Stimulated activated naive CD4-positive, alpha-beta T cell (primary cell): ENCODE data around the gene FANCL.
"Not testable (repeated sequence)": the region's sequence is repeated elsewhere in the genome, so short reads cannot be mapped to it uniquely, and the experiment has no call there.

Experiments used
- DNase-seq, 6 experiments: peaks; one replicate each; lab custom pipeline; 2025; lab: John Stamatoyannopoulos, UW

Gene FANCL

GRCh38 chr2:58145769-58146168 is 95.4 kb downstream of the FANCL start:
- DNase-seq, result not testable (repeated sequence)

- no peak for DNase-seq
These were observed 100.5 kb downstream of the FANCL start for GRCh38 chr2:58140508-58141072.

- no peak for DNase-seq
These were observed 102.6 kb downstream of the FANCL start for GRCh38 chr2:58138396-58139030.

GRCh38 chr2:58137856-58138255 is 103.3 kb downstream of the FANCL start:
- DNase-seq, result no peak

- DNase-seq, result no peak
These were observed 103.9 kb downstream of the FANCL start for GRCh38 chr2:58137221-58137620.

GRCh38 chr2:58135861-58136260 is 105.3 kb downstream of the FANCL start:
- DNase-seq, result no peak

GRCh38 chr2:58133395-58133794 is 107.7 kb downstream of the FANCL start:
- no peak for DNase-seq

- no peak for DNase-seq
These were observed 109.7 kb downstream of the FANCL start for GRCh38 chr2:58131191-58132011.

- no peak for DNase-seq
These were observed 110.9 kb downstream of the FANCL start for GRCh38 chr2:58130238-58130637.

- DNase-seq, result no peak
These were observed 114.0 kb downstream of the FANCL start for GRCh38 chr2:58127111-58127510.

GRCh38 chr2:58122540-58122939 is 118.6 kb downstream of the FANCL start:
- no peak for DNase-seq

GRCh38 chr2:58122040-58122439 is 119.1 kb downstream of the FANCL start:
- DNase-seq, result no peak

GRCh38 chr2:58120626-58121229 is 120.4 kb downstream of the FANCL start:
- DNase-seq, result no peak

- not testable (repeated sequence) for DNase-seq
These were observed 127.6 kb downstream of the FANCL start for GRCh38 chr2:58113563-58113962.

GRCh38 chr2:58110765-58111164 is 130.4 kb downstream of the FANCL start:
- no peak for DNase-seq

- no peak for DNase-seq
These were observed 131.6 kb downstream of the FANCL start for GRCh38 chr2:58109481-58109880.
